Endothelial cell (in vitro differentiated cells): ENCODE data around the gene ATXN1. TPM values are rescaled to one million over a fixed set of nuclear protein-coding genes. Genes with fewer than 3 reads are reported as not detected.

Source experiments
- DNase-seq: peaks from one replicate; pipeline ENCODE4 v3.0.0; 2021; ENCODE audit warnings: low spot score
- H3K27ac Mint-ChIP-seq: one replicate; pipeline ENCODE4 v1.8.0; 2021; ENCODE audit warnings: mixed read lengths, inconsistent platforms; ENCODE audit not compliant: unreplicated experiment
- H3K27me3 Mint-ChIP-seq: one replicate; pipeline ENCODE4 v1.8.0; 2021; ENCODE audit warnings: mild to moderate bottlenecking, moderate library complexity, mixed read lengths, inconsistent platforms; ENCODE audit not compliant: unreplicated experiment
- H3K36me3 Mint-ChIP-seq: one replicate; pipeline ENCODE4 v1.8.0; 2021; ENCODE audit warnings: mild to moderate bottlenecking, low read depth, mixed read lengths, inconsistent platforms; ENCODE audit not compliant: unreplicated experiment
- H3K4me1 Mint-ChIP-seq: one replicate; pipeline ENCODE4 v1.8.0; 2021; ENCODE audit warnings: mild to moderate bottlenecking, mixed read lengths, inconsistent platforms; ENCODE audit not compliant: unreplicated experiment
- H3K4me3 Mint-ChIP-seq: one replicate; pipeline ENCODE4 v1.8.0; 2021; ENCODE audit warnings: mild to moderate bottlenecking, mixed read lengths, inconsistent platforms; ENCODE audit not compliant: unreplicated experiment
- H3K9me3 Mint-ChIP-seq: one replicate; pipeline ENCODE4 v1.8.0; 2021; ENCODE audit warnings: mixed read lengths, inconsistent platforms; ENCODE audit not compliant: unreplicated experiment
- CTCF ChIP-seq: fragments of 200-600 bp; sonication (generic); IDR thresholded peaks from one replicate; pipeline ENCODE4 v1.5.0; 2021; ENCODE audit warnings: antibody characterized with exemption; ENCODE audit not compliant: unreplicated experiment
- total RNA-seq: library from RNA; stranded (reverse); fragmentation: NEBNext Ultra II Directional; extraction: Animal tissue kit (Norgen Biotek cat#: 25700); gene quantifications from one replicate; pipeline ENCODE4 v1.2.1, GENCODE V29; 2021; ENCODE audit not compliant: unreplicated experiment

Gene ATXN1
- total RNA-seq, 1 donor from 2014 or later = 18.7 TPM

GRCh38 chr6:16743664-16744210 is 17.5 kb downstream of the ATXN1 start:
- Mint-ChIP-seq H3K4me1 (peaks cover 16% of the 10 kb centered on the region), H3K36me3 (peaks cover 3% of the 10 kb centered on the region), H3K27me3 (no peaks in the 10 kb centered on the region), H3K9me3 (no peaks in the 10 kb centered on the region), H3K27ac (no peak overlapping the region), H3K4me3 (no peak overlapping the region)
- DNase-seq = no peak
- TF ChIP-seq CTCF = no peak

- H3K4me3 Mint-ChIP-seq = no peak overlapping the region
- peaks cover 28% of the 10 kb centered on the region for H3K4me1 Mint-ChIP-seq
- no peaks in the 10 kb centered on the region for H3K9me3 Mint-ChIP-seq
- no peak overlapping the region for H3K27ac Mint-ChIP-seq
- no peaks in the 10 kb centered on the region for H3K36me3 Mint-ChIP-seq
- no peak for DNase-seq
- TF ChIP-seq CTCF = no peak
- no peaks in the 10 kb centered on the region for H3K27me3 Mint-ChIP-seq
Measured at GRCh38 chr6:16742116-16742515, 19.1 kb downstream of the ATXN1 start.

- TF ChIP-seq CTCF = no peak
- no peak for DNase-seq
- Mint-ChIP-seq H3K27me3 (no peaks in the 10 kb centered on the region), H3K4me3 (no peak overlapping the region), H3K36me3 (no peaks in the 10 kb centered on the region), H3K27ac (no peak overlapping the region), H3K9me3 (no peaks in the 10 kb centered on the region), H3K4me1 (peaks cover 34% of the 10 kb centered on the region)
Measured at GRCh38 chr6:16741112-16742016, 19.9 kb downstream of the ATXN1 start.

- Mint-ChIP-seq H3K27me3 (no peaks in the 10 kb centered on the region), H3K27ac (no peak overlapping the region), H3K9me3 (no peaks in the 10 kb centered on the region), H3K4me3 (peak overlapping the region; percentile 10), H3K4me1 (peaks cover 34% of the 10 kb centered on the region), H3K36me3 (no peaks in the 10 kb centered on the region)
- DNase-seq = no peak
- TF ChIP-seq CTCF = no peak
Measured at GRCh38 chr6:16740097-16740496, 21.2 kb downstream of the ATXN1 start.

GRCh38 chr6:16739329-16739801 is 21.9 kb downstream of the ATXN1 start:
- no peak for TF ChIP-seq CTCF
- no peak overlapping the region for H3K27ac Mint-ChIP-seq
- no peak for DNase-seq
- no peaks in the 10 kb centered on the region for H3K27me3 Mint-ChIP-seq
- H3K36me3 Mint-ChIP-seq = no peaks in the 10 kb centered on the region
- H3K9me3 Mint-ChIP-seq = no peaks in the 10 kb centered on the region
- no peak overlapping the region for H3K4me3 Mint-ChIP-seq
- peaks cover 30% of the 10 kb centered on the region for H3K4me1 Mint-ChIP-seq
